Skeletal muscle tissue (tissue), 4 donors: ENCODE results near the gene NIFK. TPM values are rescaled to one million over a fixed set of nuclear protein-coding genes. Genes with fewer than 3 reads are reported as not detected.
A peak's percentile ranks its signal among the peaks of the same experiment; 100 is the strongest.

ENCODE experiments used
- H3K27ac ChIP-seq: one replicate; pipeline ENCODE4 v1.7.0; 2013; ENCODE audit warnings: mild to moderate bottlenecking, low read depth, low read length, inconsistent platforms
- H3K27me3 ChIP-seq, 3 donors: one replicate each; pipeline ENCODE4 v1.7.0; 2013; ENCODE audit warnings: low read length in 3 of 3; ENCODE audit not compliant: control insufficient read depth in 3 of 3, insufficient read depth in 3 of 3
- H3K36me3 ChIP-seq, 3 donors: one replicate each; pipeline ENCODE4 v1.7.0; 2013; ENCODE audit warnings: low read length in 3 of 3; ENCODE audit not compliant: control insufficient read depth in 3 of 3, insufficient read depth in 3 of 3
- H3K4me1 ChIP-seq, 3 donors: one replicate each; pipeline ENCODE4 v1.7.0; 2013; ENCODE audit warnings: low read length in 3 of 3, mild to moderate bottlenecking in 3 of 3; ENCODE audit not compliant: control insufficient read depth in 3 of 3, insufficient read depth in 3 of 3
- H3K4me3 ChIP-seq, 3 donors: one replicate each; pipeline ENCODE4 v1.7.0; 2013; ENCODE audit warnings: low read length in 3 of 3
- H3K9ac ChIP-seq, 3 donors: one replicate each; pipeline ENCODE4 v1.7.0; 2013; ENCODE audit warnings: low read length in 3 of 3, mild to moderate bottlenecking in 3 of 3, moderate library complexity in 2 of 3, low read depth in 1 of 3
- H3K9me3 ChIP-seq, 3 donors: one replicate each; pipeline ENCODE4 v1.7.0; 2013; ENCODE audit warnings: low read length in 3 of 3; ENCODE audit not compliant: control insufficient read depth in 3 of 3
- total RNA-seq: library from RNA; depleted of rRNA; stranded (reverse); fragments of >200 nt; gene quantifications from one replicate; pipeline ENCODE4 v1.2.3, GENCODE V29; 2014
- donor health status: Osteomylitis.

NIFK gene
- 39.7 TPM for total RNA-seq

GRCh38 chr2:121736462-121737336, at the start of gene NIFK:
Gene NIFK (minus strand): TSS chr2:121736875. CDS start chr2:121736850, 25 bp downstream.
- peak within 1 kb of the TSS; percentile 82 for H3K27ac ChIP-seq
- H3K4me1 ChIP-seq = peaks cover 4 to 13% (median 10%) of the 10 kb centered on the region in 3 donors
- peak within 1 kb of the TSS; percentile 90 to 94 (median 93) for H3K9ac ChIP-seq
- H3K9me3 ChIP-seq = no peaks in the 10 kb centered on the region
- H3K36me3 ChIP-seq = peaks cover 4 to 9% (median 7%) of the 10 kb centered on the region in 3 donors
- peak within 1 kb of the TSS; percentile 89 to 99 (median 96) for H3K4me3 ChIP-seq
- H3K27me3 ChIP-seq = no peaks in the 10 kb centered on the region

- Histone ChIP-seq H3K4me3 (no peak overlapping the region), H3K4me1 (no peaks in the 10 kb centered on the region), H3K9ac (no peak overlapping the region), H3K27ac (no peak overlapping the region), H3K27me3 (no peaks in the 10 kb centered on the region), H3K9me3 (no peaks in the 10 kb centered on the region), H3K36me3 (no peaks in the 10 kb centered on the region)
These were observed 46.5 kb upstream of the NIFK start for GRCh38 chr2:121783180-121783579.

GRCh38 chr2:121778741-121779487, 42.2 kb upstream of the NIFK start:
- Histone ChIP-seq H3K4me1 (no peaks in the 10 kb centered on the region), H3K27me3 (no peaks in the 10 kb centered on the region), H3K4me3 (no peak overlapping the region), H3K27ac (no peak overlapping the region), H3K36me3 (no peaks in the 10 kb centered on the region), H3K9ac (no peak overlapping the region), H3K9me3 (no peaks in the 10 kb centered on the region)

DNA sequence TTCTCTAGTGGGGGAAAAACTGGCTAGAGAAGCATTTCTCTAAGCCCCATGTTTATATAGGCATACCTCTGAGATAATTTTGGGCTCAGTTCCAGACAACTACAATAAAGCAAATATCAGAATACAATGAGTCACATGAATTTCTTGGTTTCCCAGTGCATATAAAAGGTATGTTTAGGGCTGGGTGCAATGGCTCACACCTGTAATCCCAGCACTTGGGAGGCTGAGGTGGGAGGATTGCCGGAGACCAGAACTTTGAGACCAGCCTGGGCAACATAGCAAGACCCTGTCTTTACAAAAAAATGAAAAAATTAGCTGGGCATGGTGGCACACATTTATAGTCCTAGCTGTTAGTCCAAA, 41.0 kb upstream of the NIFK start:
- no peak overlapping the region for H3K4me3 ChIP-seq
- no peak overlapping the region for H3K9ac ChIP-seq
- no peak overlapping the region for H3K27ac ChIP-seq
- H3K9me3 ChIP-seq = no peaks in the 10 kb centered on the region
- H3K4me1 ChIP-seq = no peaks in the 10 kb centered on the region
- H3K36me3 ChIP-seq = no peaks in the 10 kb centered on the region
- H3K27me3 ChIP-seq = no peaks in the 10 kb centered on the region

DNA sequence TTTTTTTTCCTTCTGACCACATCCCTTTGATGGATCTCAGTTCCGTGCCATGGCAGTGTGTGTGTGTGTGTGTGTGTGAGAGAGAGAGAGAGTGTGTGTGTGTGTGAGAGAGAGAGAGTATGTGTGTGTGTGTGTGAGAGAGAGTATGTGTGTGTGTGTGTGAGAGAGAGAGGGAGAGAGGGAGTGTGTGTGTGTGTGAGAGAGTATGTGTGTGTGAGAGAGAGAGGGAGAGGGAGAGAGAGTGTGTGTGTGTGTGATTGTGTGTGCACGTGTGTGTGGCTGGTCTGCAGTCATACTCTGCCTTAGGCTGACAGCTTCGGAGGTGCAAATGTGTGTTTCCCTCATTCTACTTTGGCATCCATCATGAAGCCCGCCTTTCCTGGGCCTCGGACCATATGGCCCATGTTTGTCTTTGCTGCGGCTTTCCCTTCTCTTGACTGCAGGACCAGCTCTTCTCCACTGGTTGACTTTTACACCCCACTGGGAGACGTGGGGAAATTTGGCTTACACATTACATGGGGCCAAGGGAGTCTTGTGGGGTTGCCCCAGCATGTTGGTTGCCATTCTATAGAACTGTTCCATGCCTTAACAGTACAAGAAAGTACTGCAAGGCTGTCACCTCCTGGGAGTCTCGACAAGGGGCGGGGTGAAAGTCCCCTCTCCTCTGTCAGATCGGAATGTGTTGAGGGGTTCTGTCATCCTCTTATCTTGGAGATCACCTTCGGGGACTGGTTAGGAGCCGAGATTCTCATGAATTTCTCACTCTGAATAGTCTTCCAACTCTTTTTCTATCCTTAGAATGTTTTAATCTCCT, 40.4 kb upstream of the NIFK start:
- no peaks in the 10 kb centered on the region for H3K4me1 ChIP-seq
- no peaks in the 10 kb centered on the region for H3K9me3 ChIP-seq
- H3K27ac ChIP-seq = no peak overlapping the region
- H3K27me3 ChIP-seq = no peaks in the 10 kb centered on the region
- no peak overlapping the region for H3K9ac ChIP-seq
- no peak overlapping the region for H3K4me3 ChIP-seq
- H3K36me3 ChIP-seq = peaks cover 0 to under 1% (median 0%) of the 10 kb centered on the region in 3 donors

GRCh38 chr2:121776361-121776760, 39.7 kb upstream of the NIFK start:
- H3K4me3 ChIP-seq = no peak overlapping the region
- no peaks in the 10 kb centered on the region for H3K4me1 ChIP-seq
- peaks cover 0 to 3% (median 0%) of the 10 kb centered on the region in 3 donors for H3K36me3 ChIP-seq

DNA sequence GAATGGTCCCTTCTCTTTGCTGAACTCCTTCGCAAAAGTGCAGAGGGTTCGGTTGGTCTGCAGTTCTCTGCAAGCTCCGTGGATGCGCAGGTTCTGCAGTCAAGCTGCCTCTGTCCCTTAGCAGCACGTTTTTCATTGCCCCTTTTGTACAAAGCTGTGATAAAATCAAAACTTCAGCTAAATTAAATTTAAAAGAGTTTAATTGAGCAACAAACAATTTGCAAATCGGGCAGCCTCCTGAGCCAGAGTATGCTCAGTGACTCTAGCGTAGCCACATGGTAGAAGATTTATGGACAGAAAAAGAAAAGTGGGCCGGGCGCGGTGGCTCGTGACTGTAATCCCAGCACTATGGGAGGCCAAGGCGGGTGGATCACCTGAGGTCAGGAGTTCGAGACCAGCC, 37.6 kb upstream of the NIFK start:
- no peaks in the 10 kb centered on the region for H3K27me3 ChIP-seq
- peaks cover 0 to 9% (median 3%) of the 10 kb centered on the region in 3 donors for H3K36me3 ChIP-seq
- H3K4me1 ChIP-seq = no peaks in the 10 kb centered on the region
- no peak overlapping the region for H3K27ac ChIP-seq
- H3K9me3 ChIP-seq = no peaks in the 10 kb centered on the region
- no peak overlapping the region for H3K9ac ChIP-seq
- H3K4me3 ChIP-seq = no peak overlapping the region

More at GRCh38 chr2:121776361-121776760, 39.7 kb upstream of the NIFK start:
- Histone ChIP-seq H3K9ac (no peak overlapping the region), H3K27ac (no peak overlapping the region), H3K9me3 (no peaks in the 10 kb centered on the region), H3K27me3 (no peaks in the 10 kb centered on the region)

- no peaks in the 10 kb centered on the region for H3K9me3 ChIP-seq
- no peak overlapping the region for H3K4me3 ChIP-seq
- H3K9ac ChIP-seq = no peak overlapping the region
- peaks cover 3 to 21% (median 12%) of the 10 kb centered on the region in 3 donors for H3K36me3 ChIP-seq
- H3K27me3 ChIP-seq = no peaks in the 10 kb centered on the region
- H3K27ac ChIP-seq = no peak overlapping the region
- H3K4me1 ChIP-seq = no peaks in the 10 kb centered on the region
These were observed 35.5 kb upstream of the NIFK start for GRCh38 chr2:121771976-121772742.

DNA sequence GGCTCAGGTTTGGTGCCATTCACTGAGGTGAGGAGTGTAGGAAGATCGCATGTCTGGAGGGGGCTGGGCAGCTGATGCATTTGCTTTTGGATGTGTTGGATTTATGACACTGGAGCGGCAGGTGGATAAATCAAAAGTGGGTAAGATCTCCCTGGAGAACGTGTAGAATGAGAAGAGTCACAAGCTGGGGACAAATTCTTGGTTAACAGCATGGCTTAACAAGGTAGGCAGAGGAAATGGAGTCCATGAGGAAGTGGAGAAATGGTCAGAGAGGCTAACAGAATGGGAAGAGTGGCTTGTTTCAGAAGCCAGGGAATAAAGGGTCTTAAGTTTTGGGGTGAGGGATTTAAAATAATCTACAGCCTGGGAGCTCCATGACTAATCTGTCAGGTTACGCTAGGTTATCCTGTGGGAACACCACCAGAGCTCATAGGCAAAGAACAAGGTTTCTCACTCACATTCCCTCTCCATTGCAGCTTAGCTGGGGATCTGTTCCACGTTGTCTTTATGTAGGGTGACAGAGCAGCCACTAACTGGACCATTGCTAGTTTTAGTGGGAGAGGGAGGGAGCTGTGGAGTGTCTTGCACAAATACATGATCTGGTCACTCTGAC, 31.6 kb upstream of the NIFK start:
- peaks cover 17 to 57% (median 51%) of the 10 kb centered on the region in 3 donors for H3K36me3 ChIP-seq
- no peak overlapping the region for H3K27ac ChIP-seq
- H3K9me3 ChIP-seq = no peaks in the 10 kb centered on the region
- no peak overlapping the region for H3K4me3 ChIP-seq
- no peaks in the 10 kb centered on the region for H3K27me3 ChIP-seq
- H3K9ac ChIP-seq = no peak overlapping the region
- H3K4me1 ChIP-seq = no peaks in the 10 kb centered on the region
